ENCODE results near the gene AKR1C4.
"Not testable (repeated sequence)": the region's sequence is repeated elsewhere in the genome, so short reads cannot be mapped to it uniquely, and the experiment has no call there.

DNA sequence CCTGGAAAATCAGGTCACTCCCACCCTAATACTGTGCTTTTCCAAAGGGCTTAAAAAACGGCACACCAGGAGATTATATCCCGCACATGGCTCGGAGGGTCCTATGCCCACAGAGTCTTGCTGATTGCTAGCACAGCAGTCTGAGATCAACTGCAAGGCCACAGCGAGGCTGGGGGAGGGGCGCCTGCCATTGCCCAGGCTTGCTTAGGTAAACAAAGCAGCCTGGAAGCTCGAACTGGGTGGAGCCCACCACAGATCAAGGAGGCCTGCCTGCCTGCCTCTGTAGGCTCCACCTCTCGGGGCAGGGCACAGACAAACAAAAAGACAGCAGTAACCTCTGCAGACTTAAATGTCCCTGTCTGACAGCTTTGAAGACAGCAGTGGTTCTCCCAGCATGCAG, 26.3 kb downstream of the AKR1C4 start:
- TF ChIP-seq CTCF (IDR thresholded peaks at IDR 0.05; ENCODE audit: poor library complexity); EZH2phosphoT487 (IDR thresholded peaks at IDR 0.05; ENCODE audit: low read depth, severe bottlenecking, unreplicated experiment); EZH2 (IDR thresholded peaks at IDR 0.05; ENCODE audit: borderline replicate concordance): not testable (repeated sequence)

Data from hepatocyte (in vitro differentiated cells).